ENCODE measurements around the gene BCAR1.

- TF ChIP-seq CTCF (IDR thresholded peaks at IDR 0.05) (no peak), POLR2A (IDR thresholded peaks at IDR 0.05) (no peak)
Observed at GRCh38 chr16:75233611-75233938, 17.8 kb downstream of the BCAR1 start.
